Measurements from ENCODE around the gene SLC46A3. TPM values are rescaled to one million over a fixed set of nuclear protein-coding genes. Genes with fewer than 3 reads are reported as not detected.

Gene SLC46A3
- total RNA-seq, 2 experiments from 2014 or later: 4.3 to 10.2 TPM

- no peaks in the 10 kb centered on the region for H4K20me1 ChIP-seq (ENCODE audit: insufficient read depth, low read length)
- H3K4me1 ChIP-seq (ENCODE audit: insufficient read depth, low read length, poor library complexity, severe bottlenecking): no peaks in the 10 kb centered on the region
- no peak overlapping the region for H3K4me3 ChIP-seq (ENCODE audit: low read depth, low read length, poor library complexity, severe bottlenecking)
- H2AFZ ChIP-seq (ENCODE audit: low read length): no peak overlapping the region
- H3K36me3 ChIP-seq (ENCODE audit: insufficient read depth, low read length): no peaks in the 10 kb centered on the region
- H3K27ac ChIP-seq (ENCODE audit: low read depth, low read length, poor library complexity, severe bottlenecking): no peak overlapping the region
- no peaks in the 10 kb centered on the region for H3K9me3 ChIP-seq (ENCODE audit: low read length)
- POLR2A ChIA-PET: interaction anchor here (1.0 kb wide), 1 partner anchor 26 kb away, joined by 3 read pairs; no protein-coding TSS in a partner anchor
- no peaks in the 10 kb centered on the region for H3K79me2 ChIP-seq (ENCODE audit: insufficient read depth, low read depth, low read length)
- no peak for DNase-seq (ENCODE audit: low spot score)
- no peaks in the 10 kb centered on the region for H3K9me2 ChIP-seq (ENCODE audit: insufficient read depth, low read length)
- no TSS peak for BruUV-seq (replicated peaks)
- intact Hi-C loops (cut with micrococcal nuclease; ENCODE audit: unreplicated experiment): no loop called here
- TF ChIP-seq CTCF (conservative IDR thresholded peaks at IDR 0.05; ENCODE audit: low read length): no peak
- TF ChIP-seq EZH2phosphoT487 (IDR thresholded peaks at IDR 0.05; ENCODE audit: borderline replicate concordance, low read depth, low read length): no peak
- H3K4me2 ChIP-seq (ENCODE audit: low read length): no peak overlapping the region
- CTCF ChIA-PET (ENCODE audit: unreplicated experiment): no interaction called here
Measured at GRCh38 chr13:28725046-28725610, 6.4 kb upstream of the SLC46A3 start.

GRCh38 chr13:28723806-28724205 lies 5.0 kb upstream of the SLC46A3 start:
- no peak overlapping the region for H3K27ac ChIP-seq (ENCODE audit: low read depth, low read length, poor library complexity, severe bottlenecking)
- BruUV-seq (replicated peaks): no TSS peak
- DNase-seq (ENCODE audit: low spot score): no peak
- no peak overlapping the region for H3K4me2 ChIP-seq (ENCODE audit: low read length)
- POLR2A ChIA-PET: no interaction called here
- TF ChIP-seq EZH2phosphoT487 (IDR thresholded peaks at IDR 0.05; ENCODE audit: borderline replicate concordance, low read depth, low read length): no peak
- TF ChIP-seq CTCF (conservative IDR thresholded peaks at IDR 0.05; ENCODE audit: low read length): no peak
- H2AFZ ChIP-seq (ENCODE audit: low read length): no peak overlapping the region
- H3K9me3 ChIP-seq (ENCODE audit: low read length): no peaks in the 10 kb centered on the region
- intact Hi-C loops (cut with micrococcal nuclease; ENCODE audit: unreplicated experiment): no loop called here
- no peaks in the 10 kb centered on the region for H3K36me3 ChIP-seq (ENCODE audit: insufficient read depth, low read length)
- H3K4me1 ChIP-seq (ENCODE audit: insufficient read depth, low read length, poor library complexity, severe bottlenecking): peaks cover 8% of the 10 kb centered on the region
- no peaks in the 10 kb centered on the region for H3K9me2 ChIP-seq (ENCODE audit: insufficient read depth, low read length)
- CTCF ChIA-PET (ENCODE audit: unreplicated experiment): no interaction called here
- no peaks in the 10 kb centered on the region for H4K20me1 ChIP-seq (ENCODE audit: insufficient read depth, low read length)
- no peaks in the 10 kb centered on the region for H3K79me2 ChIP-seq (ENCODE audit: insufficient read depth, low read depth, low read length)
- H3K4me3 ChIP-seq (ENCODE audit: low read depth, low read length, poor library complexity, severe bottlenecking): no peak overlapping the region

- Histone ChIP-seq H3K9me2 (ENCODE audit: insufficient read depth, low read length) (no peaks in the 10 kb centered on the region), H3K4me1 (ENCODE audit: insufficient read depth, low read length, poor library complexity, severe bottlenecking) (peaks cover 16% of the 10 kb centered on the region), H3K4me2 (ENCODE audit: low read length) (peak overlapping the region; percentile 77), H3K79me2 (ENCODE audit: insufficient read depth, low read depth, low read length) (no peaks in the 10 kb centered on the region), H3K9me3 (ENCODE audit: low read length) (no peaks in the 10 kb centered on the region), H4K20me1 (ENCODE audit: insufficient read depth, low read length) (no peaks in the 10 kb centered on the region), H3K36me3 (ENCODE audit: insufficient read depth, low read length) (no peaks in the 10 kb centered on the region; the same call in 1 of the 2 replicates), H2AFZ (ENCODE audit: low read length) (peak overlapping the region; percentile 98), H3K27ac (ENCODE audit: low read depth, low read length, poor library complexity, severe bottlenecking) (no peak overlapping the region), H3K4me3 (ENCODE audit: low read depth, low read length, poor library complexity, severe bottlenecking) (peak overlapping the region; percentile 73)
- no peak for DNase-seq (ENCODE audit: low spot score)
- ChIA-PET CTCF (ENCODE audit: unreplicated experiment) (no interaction called here), POLR2A (interaction anchor here (1.4 kb wide), 1 partner anchor 8 kb away, joined by 4 read pairs; no protein-coding TSS in a partner anchor)
- BruUV-seq (replicated peaks): no TSS peak
- no peak for TF ChIP-seq CTCF (conservative IDR thresholded peaks at IDR 0.05; ENCODE audit: low read length)
- TF ChIP-seq EZH2phosphoT487 (IDR thresholded peaks at IDR 0.05; ENCODE audit: borderline replicate concordance, low read depth, low read length): no peak
- intact Hi-C loops (cut with micrococcal nuclease; ENCODE audit: unreplicated experiment): no loop called here
Measured at GRCh38 chr13:28719227-28720055, 671 bp upstream of the SLC46A3 start.
